ENCODE results near the gene TBC1D22B. TPM values are rescaled to one million over a fixed set of nuclear protein-coding genes. Genes with fewer than 3 reads are reported as not detected.

Gene TBC1D22B
- total and polyA plus RNA-seq, 9 of the 15 experiments (the other 6 are each of a cell fraction or from before 2014, with no cell fraction given): 4.8 to 24.2 (median 13.5) TPM

DNA sequence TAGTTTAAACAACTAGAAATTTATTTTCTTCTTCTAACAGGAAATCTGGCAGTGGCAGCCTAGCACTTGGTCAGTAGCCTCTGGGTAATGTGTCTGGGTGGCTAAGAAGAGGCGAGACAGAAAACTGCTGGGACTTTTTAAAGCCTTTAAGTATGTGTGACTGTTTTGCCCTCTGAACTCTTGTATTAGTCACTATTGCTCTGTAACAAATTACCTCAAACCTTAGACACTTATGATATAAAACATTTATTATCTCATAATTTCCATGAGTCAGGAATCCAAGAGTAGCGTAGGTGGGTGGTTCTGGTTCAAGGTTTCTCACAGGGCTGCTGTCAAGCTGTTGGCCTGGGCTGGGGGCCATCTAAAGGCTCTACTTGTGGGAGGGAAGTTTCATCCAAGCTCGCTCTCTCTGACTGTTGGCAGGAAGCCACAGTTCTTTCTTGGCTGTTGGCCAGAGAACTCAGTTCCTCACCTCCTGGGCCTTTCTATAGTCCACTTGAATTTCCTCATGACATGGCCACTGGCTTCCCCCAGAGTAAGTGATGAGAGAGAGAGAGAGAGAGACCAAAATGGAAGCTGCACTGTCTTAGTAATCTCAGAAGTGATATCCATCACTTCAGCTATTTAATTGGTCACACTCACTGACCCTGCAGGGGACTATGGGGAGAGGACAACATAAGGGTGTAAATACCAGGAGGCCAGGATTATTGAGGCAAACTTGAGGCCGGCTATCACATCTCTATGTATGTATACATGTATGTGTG lies 17.4 kb upstream of the TBC1D22B start (continued):
- TF ChIP-seq DEAF1 (CRISPR knock-in tag; IDR thresholded peaks at IDR 0.05): no peak
- TF ChIP-seq BACH1 (tag; IDR thresholded peaks at IDR 0.05): peak; percentile 82; the same call in 1 of the 2 replicates
- peak; percentile 80; the same call in 1 of the 2 replicates for TF ChIP-seq ZNF644 (tag; IDR thresholded peaks at IDR 0.05; ENCODE audit: low read depth)
- no peak for TF ChIP-seq ZNF174 (CRISPR knock-in tag; IDR thresholded peaks at IDR 0.05)
- TF ChIP-seq, protein P1, sequence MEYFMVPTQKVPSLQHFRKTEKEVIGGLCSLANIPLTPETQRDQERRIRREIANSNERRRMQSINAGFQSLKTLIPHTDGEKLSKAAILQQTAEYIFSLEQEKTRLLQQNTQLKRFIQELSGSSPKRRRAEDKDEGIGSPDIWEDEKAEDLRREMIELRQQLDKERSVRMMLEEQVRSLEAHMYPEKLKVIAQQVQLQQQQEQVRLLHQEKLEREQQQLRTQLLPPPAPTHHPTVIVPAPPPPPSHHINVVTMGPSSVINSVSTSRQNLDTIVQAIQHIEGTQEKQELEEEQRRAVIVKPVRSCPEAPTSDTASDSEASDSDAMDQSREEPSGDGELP (CRISPR knock-in tag; IDR thresholded peaks at IDR 0.05; ENCODE audit: borderline replicate concordance): no peak
- no peak for TF ChIP-seq CGGBP1 (CRISPR knock-in tag; IDR thresholded peaks at IDR 0.05)
- TF ChIP-seq CSDE1 (IDR thresholded peaks at IDR 0.05): no peak
- 0 out of 2 replicates have a peak, but pooled peaks have one; percentile 36 for TF ChIP-seq NR4A1 (CRISPR knock-in tag; IDR thresholded peaks at IDR 0.05)
- TF ChIP-seq NR4A1 (tag; IDR thresholded peaks at IDR 0.05): peak; percentile 97
- TF ChIP-seq POLR3A (IDR thresholded peaks at IDR 0.05; ENCODE audit: borderline replicate concordance, extremely low read depth, insufficient read depth, insufficient read length): no peak
- TF ChIP-seq JUND (IDR thresholded peaks at IDR 0.05; ENCODE audit: borderline replicate concordance, low read depth, low read length): peak; percentile 66
- TF ChIP-seq JUND (tag; IDR thresholded peaks at IDR 0.05; ENCODE audit: borderline replicate concordance, low read depth, low read length): peak; percentile 76; the same call in 2 of the 3 replicates
- TF ChIP-seq SMARCB1 (IDR thresholded peaks at IDR 0.05; ENCODE audit: insufficient read length, low read depth): peak; percentile 79
- no peak for TF ChIP-seq YBX1 (IDR thresholded peaks at IDR 0.05)
- TF ChIP-seq COPS2 (conservative IDR thresholded peaks at IDR 0.05): no peak
- TF ChIP-seq FOXA1 (IDR thresholded peaks at IDR 0.05; ENCODE audit: borderline replicate concordance): no peak
- no peak for TF ChIP-seq TRIM24 (IDR thresholded peaks at IDR 0.05)
- TF ChIP-seq EGR1 (conservative IDR thresholded peaks at IDR 0.05): peak; percentile 91
- TF ChIP-seq HEY1 (CRISPR knock-in tag; IDR thresholded peaks at IDR 0.05; ENCODE audit: borderline replicate concordance): 0 out of 2 replicates have a peak, but pooled peaks have one; percentile 63
- TF ChIP-seq GTF2E2 (tag; IDR thresholded peaks at IDR 0.05): no peak
- TF ChIP-seq CC2D1A (IDR thresholded peaks at IDR 0.05): peak; percentile 52; the same call in 1 of the 2 replicates
- TF ChIP-seq SMAD1 (IDR thresholded peaks at IDR 0.05; ENCODE audit: low read depth, low read length, partially characterized antibody): peak; percentile 99
- TF ChIP-seq HES1 (IDR thresholded peaks at IDR 0.05; ENCODE audit: low read depth): no peak
- no peak for TF ChIP-seq GTF2F1 (IDR thresholded peaks at IDR 0.05; ENCODE audit: low read depth, low read length)
- TF ChIP-seq POLR3G (IDR thresholded peaks at IDR 0.05; ENCODE audit: extremely low read depth, insufficient read length, insufficient replicate concordance): no peak
- 0 out of 2 replicates have a peak, but pooled peaks have one; percentile 29 for TF ChIP-seq DIDO1 (tag; IDR thresholded peaks at IDR 0.05; ENCODE audit: low read depth)
- TF ChIP-seq GABPA (tag; conservative IDR thresholded peaks at IDR 0.05; ENCODE audit: low read depth): no peak
